Activated CD8-positive, alpha-beta memory T cell treated with anti-CD3 and anti-CD28 coated beads, Interleukin-2, amount 50 U/mL, for 24 hours (primary cell): ENCODE results near the gene DEFB112.

Experiments used
- DNase-seq: peaks from one replicate; pipeline ENCODE4 v3.0.0-alpha.2; 2020; ENCODE audit errors: extremely low read depth

The DEFB112 gene

GRCh38 chr6:50049829-50050228, at the start of gene DEFB112:
Gene DEFB112, minus strand, starts transcription at chr6:50049929. Its CDS starts 60 bp downstream, at chr6:50049869.
- DNase-seq, result no peak

GRCh38 chr6:50098641-50098993, 48.9 kb upstream of the DEFB112 start:
- DNase-seq, result no peak

- no peak for DNase-seq
These were observed 48.4 kb upstream of the DEFB112 start for GRCh38 chr6:50097966-50098640.

- no peak for DNase-seq
These were observed 46.6 kb upstream of the DEFB112 start for GRCh38 chr6:50096296-50096695.

GRCh38 chr6:50093938-50094272, 44.2 kb upstream of the DEFB112 start:
- DNase-seq, result no peak

GRCh38 chr6:50093116-50093937, 43.6 kb upstream of the DEFB112 start:
- DNase-seq, result no peak

GRCh38 chr6:50091641-50092040, 41.9 kb upstream of the DEFB112 start:
- DNase-seq, result no peak

- no peak for DNase-seq
These were observed 40.2 kb upstream of the DEFB112 start for GRCh38 chr6:50089911-50090310.

GRCh38 chr6:50087231-50087954, 37.7 kb upstream of the DEFB112 start:
- no peak for DNase-seq

- DNase-seq, result no peak
These were observed 27.7 kb upstream of the DEFB112 start for GRCh38 chr6:50077385-50077784.

- no peak for DNase-seq
These were observed 26.7 kb upstream of the DEFB112 start for GRCh38 chr6:50076431-50076830.

GRCh38 chr6:50071921-50072320, 22.2 kb upstream of the DEFB112 start:
- no peak for DNase-seq

GRCh38 chr6:50070101-50070500, 20.4 kb upstream of the DEFB112 start:
- no peak for DNase-seq

GRCh38 chr6:50062051-50062450, 12.3 kb upstream of the DEFB112 start:
- DNase-seq, result no peak

GRCh38 chr6:50056242-50056641, 6.5 kb upstream of the DEFB112 start:
- no peak for DNase-seq

- DNase-seq, result no peak
These were observed 2.7 kb downstream of the DEFB112 start for GRCh38 chr6:50047026-50047425.

GRCh38 chr6:50030777-50031562, 18.8 kb downstream of the DEFB112 start:
- DNase-seq, result no peak

- no peak for DNase-seq
These were observed 19.4 kb downstream of the DEFB112 start for GRCh38 chr6:50030350-50030749.

GRCh38 chr6:50025258-50025657, 24.5 kb downstream of the DEFB112 start:
- DNase-seq, result no peak

GRCh38 chr6:50021894-50022293, 27.8 kb downstream of the DEFB112 start, which contains the start of gene DEFB110:
Gene DEFB110, minus strand, starts transcription at chr6:50021994. Its CDS starts 59 bp downstream, at chr6:50021935.
- DNase-seq, result no peak

GRCh38 chr6:50007819-50008218, 41.9 kb downstream of the DEFB112 start:
- DNase-seq, result no peak

- no peak for DNase-seq
These were observed 46.6 kb downstream of the DEFB112 start for GRCh38 chr6:50003139-50003538.
